ENCODE data around the gene STARD13.

STARD13 gene

GRCh38 chr13:33310245-33311038 is 24.9 kb upstream of the STARD13 start:
- DNase-seq (ENCODE audit: low read depth in 2 of 2), result no peak

GRCh38 chr13:33308863-33309262 is 23.3 kb upstream of the STARD13 start:
- no peak for DNase-seq (ENCODE audit: low read depth in 2 of 2)

- no peak for DNase-seq (ENCODE audit: low read depth in 2 of 2)
Measured at GRCh38 chr13:33307843-33308242, 22.3 kb upstream of the STARD13 start.

- no peak for DNase-seq (ENCODE audit: low read depth in 2 of 2)
Measured at GRCh38 chr13:33303855-33304597, 18.5 kb upstream of the STARD13 start.

GRCh38 chr13:33299626-33300025 is 14.1 kb upstream of the STARD13 start:
- no peak for DNase-seq (ENCODE audit: low read depth in 2 of 2)

- DNase-seq (ENCODE audit: low read depth in 2 of 2), result no peak
Measured at GRCh38 chr13:33296793-33297425, 11.4 kb upstream of the STARD13 start.

GRCh38 chr13:33292712-33293111 is 7.2 kb upstream of the STARD13 start:
- DNase-seq (ENCODE audit: low read depth in 2 of 2), result no peak

- DNase-seq (ENCODE audit: low read depth in 2 of 2), result no peak
Measured at GRCh38 chr13:33290421-33290965, 4.9 kb upstream of the STARD13 start.

GRCh38 chr13:33289966-33290365 is 4.4 kb upstream of the STARD13 start:
- no peak for DNase-seq (ENCODE audit: low read depth in 2 of 2)

- no peak for DNase-seq (ENCODE audit: low read depth in 2 of 2)
Measured at GRCh38 chr13:33287142-33287882, 1.8 kb upstream of the STARD13 start.

- no peak for DNase-seq (ENCODE audit: low read depth in 2 of 2)
Measured at GRCh38 chr13:33286128-33286527, 573 bp upstream of the STARD13 start.

GRCh38 chr13:33284916-33285315 is 639 bp downstream of the STARD13 start:
- DNase-seq (ENCODE audit: low read depth in 2 of 2), result no peak

- DNase-seq (ENCODE audit: low read depth in 2 of 2), result no peak
Measured at GRCh38 chr13:33284031-33284430, 1.5 kb downstream of the STARD13 start.

GRCh38 chr13:33283195-33283911 is 2.2 kb downstream of the STARD13 start:
- DNase-seq (ENCODE audit: low read depth in 2 of 2), result no peak

- no peak for DNase-seq (ENCODE audit: low read depth in 2 of 2)
Measured at GRCh38 chr13:33281951-33282595, 3.5 kb downstream of the STARD13 start.

GRCh38 chr13:33280923-33281322 is 4.6 kb downstream of the STARD13 start:
- no peak for DNase-seq (ENCODE audit: low read depth in 2 of 2)

- DNase-seq (ENCODE audit: low read depth in 2 of 2), result no peak
Measured at GRCh38 chr13:33280279-33280905, 5.2 kb downstream of the STARD13 start.

- no peak for DNase-seq (ENCODE audit: low read depth in 2 of 2)
Measured at GRCh38 chr13:33279414-33280278, 5.9 kb downstream of the STARD13 start.

- no peak for DNase-seq (ENCODE audit: low read depth in 2 of 2)
Measured at GRCh38 chr13:33278913-33279312, 6.6 kb downstream of the STARD13 start.
